ENCODE measurements around the gene FABP3. TPM values are rescaled to one million over a fixed set of nuclear protein-coding genes. Genes with fewer than 3 reads are reported as not detected.

The FABP3 gene
- total RNA-seq, result 4,698 TPM
- long read RNA-seq, transcript FABP3-204 (5 exons, 693 nt), result minor isoform, 24 of 3,708 reads
- long read RNA-seq, transcript FABP3-203 (3 exons, 535 nt), result minor isoform, 20 of 3,708 reads
- long read RNA-seq, transcript FABP3-201 (4 exons, 725 nt), result major isoform, 3,221 of 3,708 reads
- long read RNA-seq, partial matches to known transcripts, result 279 of 3,708 reads
- long read RNA-seq, other reads (novel, unspliced or antisense), result 164 of 3,708 reads

- intact Hi-C loops (cut with micrococcal nuclease), result no loop called here
- peak; percentile 74 for ATAC-seq
- peak; percentile 93 for DNase-seq
Observed at GRCh38 chr1:31373056-31373896, at the start of gene FABP3. FABP3 (minus strand) TSS chr1:31373076; CDS start chr1:31373014, 62 bp downstream.

- DNase-seq (peak; percentile 31), ATAC-seq (peak; percentile 61)
- intact Hi-C loops (cut with micrococcal nuclease), result loop anchor here (10.0 kb wide), 1 partner anchor 237 kb away; no protein-coding TSS in a partner anchor
Observed at GRCh38 chr1:31421371-31422040, 48.6 kb upstream of the FABP3 start.

GRCh38 chr1:31420716-31421115, 47.8 kb upstream of the FABP3 start:
- ATAC-seq (no peak), DNase-seq (no peak)
- intact Hi-C loops (cut with micrococcal nuclease), result loop anchor here (10.0 kb wide), 1 partner anchor 236 kb away; no protein-coding TSS in a partner anchor

- DNase-seq (no peak), ATAC-seq (no peak)
- intact Hi-C loops (cut with micrococcal nuclease), result no loop called here
Observed at GRCh38 chr1:31418626-31419323, 45.9 kb upstream of the FABP3 start.

GRCh38 chr1:31417148-31417547, 44.3 kb upstream of the FABP3 start:
- ATAC-seq (no peak), DNase-seq (no peak)
- intact Hi-C loops (cut with micrococcal nuclease), result no loop called here

- ATAC-seq (no peak), DNase-seq (no peak)
- intact Hi-C loops (cut with micrococcal nuclease), result no loop called here
Observed at GRCh38 chr1:31416101-31416736, 43.3 kb upstream of the FABP3 start.

GRCh38 chr1:31415658-31416057, 42.8 kb upstream of the FABP3 start:
- intact Hi-C loops (cut with micrococcal nuclease), result no loop called here
- DNase-seq (no peak), ATAC-seq (no peak)

- no peak for ATAC-seq
- DNase-seq, result no peak
- intact Hi-C loops (cut with micrococcal nuclease), result no loop called here
Observed at GRCh38 chr1:31414980-31415370, 42.1 kb upstream of the FABP3 start.

GRCh38 chr1:31413405-31414001, 40.6 kb upstream of the FABP3 start:
- ATAC-seq, result peak; percentile 86
- DNase-seq, result peak; percentile 89
- intact Hi-C loops (cut with micrococcal nuclease), result no loop called here

GRCh38 chr1:31412732-31413404, 40.0 kb upstream of the FABP3 start, which contains the start of gene SERINC2:
SERINC2 (plus strand) TSS chr1:31413213; CDS start chr1:31413266, 53 bp downstream.
- intact Hi-C loops (cut with micrococcal nuclease), result no loop called here
- peak; percentile 50 for DNase-seq
- peak; percentile 81 for ATAC-seq

- no peak for DNase-seq
- ATAC-seq, result no peak
- intact Hi-C loops (cut with micrococcal nuclease), result no loop called here
Observed at GRCh38 chr1:31412205-31412604, 39.3 kb upstream of the FABP3 start.

GRCh38 chr1:31410871-31411270, 38.0 kb upstream of the FABP3 start:
- intact Hi-C loops (cut with micrococcal nuclease), result no loop called here
- DNase-seq, result no peak
- ATAC-seq, result no peak

GRCh38 chr1:31409946-31410858, 37.3 kb upstream of the FABP3 start:
- ATAC-seq, result no peak
- DNase-seq, result no peak
- intact Hi-C loops (cut with micrococcal nuclease), result no loop called here

- ATAC-seq, result no peak
- no peak for DNase-seq
- intact Hi-C loops (cut with micrococcal nuclease), result no loop called here
Observed at GRCh38 chr1:31408788-31409318, 36.0 kb upstream of the FABP3 start.

- intact Hi-C loops (cut with micrococcal nuclease), result no loop called here
- ATAC-seq (no peak), DNase-seq (no peak)
Observed at GRCh38 chr1:31407029-31407626, 34.3 kb upstream of the FABP3 start.

- intact Hi-C loops (cut with micrococcal nuclease), result no loop called here
- no peak for ATAC-seq
- DNase-seq, result no peak
Observed at GRCh38 chr1:31405578-31406245, 32.8 kb upstream of the FABP3 start.
